ENCODE results near the gene FCER1G. TPM values are rescaled to one million over a fixed set of nuclear protein-coding genes. Genes with fewer than 3 reads are reported as not detected.

The FCER1G gene
- total and polyA plus RNA-seq, 2 experiments from 2014 or later, result 4.3 to 4.8 TPM

DNA sequence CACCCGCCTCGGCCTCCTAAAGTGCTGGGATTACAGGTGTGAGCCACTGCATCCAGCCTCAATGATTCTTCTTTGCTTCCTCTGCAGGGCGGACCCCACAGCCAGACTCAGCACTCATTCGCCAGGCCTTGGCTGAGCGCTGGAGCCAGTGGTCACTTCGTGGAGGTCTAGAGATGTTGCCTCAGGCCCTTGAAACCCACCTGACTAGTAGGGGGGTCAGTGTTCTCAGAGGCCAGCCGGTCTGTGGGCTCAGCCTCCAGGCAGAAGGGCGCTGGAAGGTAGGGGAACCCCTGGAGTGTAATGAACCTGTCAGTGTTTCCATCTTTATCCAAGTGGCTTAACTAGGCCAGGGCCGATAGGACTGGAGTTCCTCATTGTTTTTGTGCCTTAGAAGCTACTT, 46.2 kb upstream of the FCER1G start:
- Histone ChIP-seq H4K20me1 (ENCODE audit: insufficient read depth, poor library complexity, severe bottlenecking) (no peaks in the 10 kb centered on the region), H3K4me2 (no peak overlapping the region), H3K27me3 (no peaks in the 10 kb centered on the region), H3K9me2 (replicated peaks; ENCODE audit: insufficient read depth) (no peaks in the 10 kb centered on the region), H3K9me3 (ENCODE audit: low read depth) (no peaks in the 10 kb centered on the region), H3K27ac (no peak overlapping the region), H2AFZ (no peak overlapping the region), H3K79me2 (peaks cover 3% of the 10 kb centered on the region), H3K4me1 (ENCODE audit: insufficient read depth) (peaks cover 11% of the 10 kb centered on the region), H3K36me3 (replicated peaks; ENCODE audit: insufficient read depth, low read depth) (no peaks in the 10 kb centered on the region), H3K4me3 (no peak overlapping the region)
- WGBS (ENCODE audit: low lambda C conversion rate, missing lambda C conversion rate), result 97% methylated on average over 9 of the region's 9 CpGs
- no peak for DNase-seq (ENCODE audit: low spot score)
- TF ChIP-seq EZH2phosphoT487 (IDR thresholded peaks at IDR 0.05; ENCODE audit: low read depth, severe bottlenecking, unreplicated experiment), result no peak
- no peak for TF ChIP-seq EZH2 (IDR thresholded peaks at IDR 0.05; ENCODE audit: borderline replicate concordance)
- no peak for TF ChIP-seq CTCF (IDR thresholded peaks at IDR 0.05; ENCODE audit: poor library complexity)

DNA sequence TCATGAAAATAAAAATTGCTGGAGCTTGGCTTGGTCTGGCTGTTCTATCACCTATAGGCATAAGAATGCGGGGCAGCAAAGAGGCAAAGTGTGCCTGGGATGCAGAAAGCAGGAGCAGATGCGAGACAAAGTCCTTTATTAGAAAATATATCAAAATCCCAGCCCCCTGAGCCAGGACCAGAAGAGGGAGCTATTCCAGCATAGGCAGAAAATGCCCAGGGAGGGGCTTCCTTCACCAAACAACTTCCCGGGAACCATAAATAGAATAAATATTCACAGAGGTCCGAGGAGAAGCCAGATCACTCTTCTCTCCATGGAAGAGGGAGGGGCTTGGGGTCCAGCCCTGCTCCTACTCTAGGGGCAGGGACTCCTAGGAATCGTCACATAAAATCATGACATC, 43.9 kb upstream of the FCER1G start:
- TF ChIP-seq EZH2phosphoT487 (IDR thresholded peaks at IDR 0.05; ENCODE audit: low read depth, severe bottlenecking, unreplicated experiment) (no peak), CTCF (IDR thresholded peaks at IDR 0.05; ENCODE audit: poor library complexity) (no peak), EZH2 (IDR thresholded peaks at IDR 0.05; ENCODE audit: borderline replicate concordance) (no peak)
- H3K4me1 ChIP-seq (ENCODE audit: insufficient read depth), result peaks cover 10% of the 10 kb centered on the region
- H3K9me2 ChIP-seq (replicated peaks; ENCODE audit: insufficient read depth), result no peaks in the 10 kb centered on the region
- H3K36me3 ChIP-seq (replicated peaks; ENCODE audit: insufficient read depth, low read depth), result no peaks in the 10 kb centered on the region
- DNase-seq (ENCODE audit: low spot score), result no peak
- H2AFZ ChIP-seq, result no peak overlapping the region
- no peak overlapping the region for H3K27ac ChIP-seq
- H4K20me1 ChIP-seq (ENCODE audit: insufficient read depth, poor library complexity, severe bottlenecking), result no peaks in the 10 kb centered on the region
- no peaks in the 10 kb centered on the region for H3K27me3 ChIP-seq
- no peaks in the 10 kb centered on the region for H3K9me3 ChIP-seq (ENCODE audit: low read depth)
- no peak overlapping the region for H3K4me2 ChIP-seq
- 76% methylated on average over 5 of the region's 5 CpGs for WGBS (ENCODE audit: low lambda C conversion rate, missing lambda C conversion rate)
- peaks cover 10% of the 10 kb centered on the region for H3K79me2 ChIP-seq
- no peak overlapping the region for H3K4me3 ChIP-seq

DNA sequence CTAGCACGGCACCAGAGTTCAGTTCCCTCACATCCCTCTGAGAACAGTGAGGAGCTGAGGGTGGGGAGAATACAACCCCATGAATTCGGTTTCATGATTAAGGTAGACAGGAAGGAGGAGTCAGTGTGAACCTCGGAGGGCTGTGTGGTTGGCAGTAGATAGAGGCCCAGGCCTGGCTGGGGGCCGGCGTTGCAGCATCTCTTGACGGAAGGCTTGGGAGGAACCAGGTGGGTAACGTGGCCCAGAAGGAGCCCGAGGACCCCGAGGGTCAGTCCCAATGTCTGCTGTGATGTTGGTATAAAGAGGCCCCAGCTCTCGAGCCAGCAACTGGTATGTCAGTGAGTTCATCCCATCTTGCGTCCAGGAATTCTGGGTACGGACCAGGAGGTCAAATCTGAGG, 43.4 kb upstream of the FCER1G start:
- H3K4me1 ChIP-seq (ENCODE audit: insufficient read depth), result peaks cover 14% of the 10 kb centered on the region

More for the DNA sequence above, 43.4 kb upstream of the FCER1G start:
- Histone ChIP-seq H3K9me2 (replicated peaks; ENCODE audit: insufficient read depth) (no peaks in the 10 kb centered on the region), H4K20me1 (ENCODE audit: insufficient read depth, poor library complexity, severe bottlenecking) (no peaks in the 10 kb centered on the region), H3K4me3 (no peak overlapping the region), H3K9me3 (ENCODE audit: low read depth) (no peaks in the 10 kb centered on the region), H3K27me3 (no peaks in the 10 kb centered on the region), H2AFZ (no peak overlapping the region), H3K79me2 (peaks cover 15% of the 10 kb centered on the region), H3K4me2 (no peak overlapping the region), H3K36me3 (replicated peaks; ENCODE audit: insufficient read depth, low read depth) (no peaks in the 10 kb centered on the region), H3K27ac (no peak overlapping the region)
- 93% methylated on average over 12 of the region's 12 CpGs for WGBS (ENCODE audit: low lambda C conversion rate, missing lambda C conversion rate)
- TF ChIP-seq EZH2 (IDR thresholded peaks at IDR 0.05; ENCODE audit: borderline replicate concordance) (no peak), CTCF (IDR thresholded peaks at IDR 0.05; ENCODE audit: poor library complexity) (no peak), EZH2phosphoT487 (IDR thresholded peaks at IDR 0.05; ENCODE audit: low read depth, severe bottlenecking, unreplicated experiment) (no peak)
- no peak for DNase-seq (ENCODE audit: low spot score)

Data from hepatocyte (in vitro differentiated cells).